ENCODE results near the gene CCDC24. TPM values are rescaled to one million over a fixed set of nuclear protein-coding genes. Genes with fewer than 3 reads are reported as not detected.

The CCDC24 gene
- total RNA-seq, 1 donor from 2014 or later, result 5.3 TPM

- FAIRE-seq, result no peak
- DNase-seq (ENCODE audit: low spot score in 2 of 2), result no peak
These were observed 29.8 kb downstream of the CCDC24 start for GRCh38 chr1:44021156-44021555.

GRCh38 chr1:44021581-44022321 is 30.4 kb downstream of the CCDC24 start:
- DNase-seq (ENCODE audit: low spot score in 2 of 2) (no peak), FAIRE-seq (no peak)

GRCh38 chr1:44024031-44024902 is 32.9 kb downstream of the CCDC24 start:
- FAIRE-seq (no peak), DNase-seq (ENCODE audit: low spot score in 2 of 2) (no peak)

- DNase-seq (ENCODE audit: low spot score in 2 of 2), result no peak
These were observed 33.6 kb downstream of the CCDC24 start for GRCh38 chr1:44024903-44025525.

GRCh38 chr1:44025816-44026215 is 34.4 kb downstream of the CCDC24 start:
- FAIRE-seq, result no peak
- DNase-seq (ENCODE audit: low spot score in 2 of 2), result no peak

More at GRCh38 chr1:44024903-44025525, 33.6 kb downstream of the CCDC24 start:
- FAIRE-seq, result no peak

- FAIRE-seq, result no peak
- no peak for DNase-seq (ENCODE audit: low spot score in 2 of 2)
These were observed 35.9 kb downstream of the CCDC24 start for GRCh38 chr1:44027320-44027719.

GRCh38 chr1:44029260-44029910 is 38.0 kb downstream of the CCDC24 start:
- DNase-seq (ENCODE audit: low spot score in 2 of 2), result peak; percentile 38 to 57
- FAIRE-seq, result no peak

GRCh38 chr1:44029911-44030604 is 38.7 kb downstream of the CCDC24 start:
- DNase-seq (ENCODE audit: low spot score in 2 of 2), result peak; percentile 88 to 95
- FAIRE-seq, result no peak

GRCh38 chr1:44030605-44031251 is 39.3 kb downstream of the CCDC24 start:
- peak; percentile 66 to 79 for DNase-seq (ENCODE audit: low spot score in 2 of 2)
- FAIRE-seq, result no peak

- peak in 1 of 2 donors; percentile 47 for DNase-seq (ENCODE audit: low spot score in 2 of 2)
- FAIRE-seq, result no peak
These were observed 40.1 kb downstream of the CCDC24 start, which contains the start of gene SLC6A9 for GRCh38 chr1:44031252-44032169. Gene SLC6A9, minus strand, starts transcription at chr1:44031462. Its CDS starts 7,185 bp downstream, at chr1:44024277.

GRCh38 chr1:44032170-44032790 is 40.9 kb downstream of the CCDC24 start:
- FAIRE-seq (no peak), DNase-seq (ENCODE audit: low spot score in 2 of 2) (no peak)

GRCh38 chr1:44033041-44033575 is 41.7 kb downstream of the CCDC24 start:
- FAIRE-seq (no peak), DNase-seq (ENCODE audit: low spot score in 2 of 2) (no peak)

- DNase-seq (ENCODE audit: low spot score in 2 of 2) (no peak), FAIRE-seq (no peak)
These were observed 42.4 kb downstream of the CCDC24 start for GRCh38 chr1:44033756-44034155.

- no peak for FAIRE-seq
- DNase-seq (ENCODE audit: low spot score in 2 of 2), result no peak
These were observed 43.0 kb downstream of the CCDC24 start for GRCh38 chr1:44034423-44034822.

- FAIRE-seq, result no peak
- DNase-seq (ENCODE audit: low spot score in 2 of 2), result no peak
These were observed 43.7 kb downstream of the CCDC24 start for GRCh38 chr1:44034976-44035716.

- DNase-seq (ENCODE audit: low spot score in 2 of 2) (no peak), FAIRE-seq (no peak)
These were observed 44.5 kb downstream of the CCDC24 start for GRCh38 chr1:44035726-44036408.

All from frontal cortex (tissue), 4 donors.